ENCODE measurements around the gene OR7A5. TPM values are rescaled to one million over a fixed set of nuclear protein-coding genes. Genes with fewer than 3 reads are reported as not detected.
"Not testable (repeated sequence)": the region's sequence is repeated elsewhere in the genome, so short reads cannot be mapped to it uniquely, and the experiment has no call there.

OR7A5 gene
- total and polyA plus RNA-seq, 8 donors, result not detected

DNA sequence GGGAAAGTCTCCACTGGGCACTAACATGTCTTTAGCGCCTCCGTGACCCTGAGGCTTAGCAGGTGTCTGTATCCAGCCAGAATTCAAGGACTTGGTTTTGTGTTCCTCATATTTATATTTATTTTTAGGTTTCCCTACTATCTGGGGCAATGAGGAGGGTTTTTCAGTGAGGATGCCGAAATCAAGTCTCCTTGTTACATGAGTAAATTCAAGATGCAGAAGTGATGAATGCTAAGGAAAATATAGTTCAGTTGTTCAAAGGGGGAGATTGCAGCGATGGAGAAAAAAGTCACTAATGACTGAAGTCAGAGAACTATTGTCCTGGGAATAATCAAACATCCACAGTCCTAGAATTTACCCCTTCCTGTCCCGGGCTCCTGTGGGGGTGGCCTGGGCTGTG is 55.8 kb downstream of the OR7A5 start:
- TF ChIP-seq, protein P1, sequence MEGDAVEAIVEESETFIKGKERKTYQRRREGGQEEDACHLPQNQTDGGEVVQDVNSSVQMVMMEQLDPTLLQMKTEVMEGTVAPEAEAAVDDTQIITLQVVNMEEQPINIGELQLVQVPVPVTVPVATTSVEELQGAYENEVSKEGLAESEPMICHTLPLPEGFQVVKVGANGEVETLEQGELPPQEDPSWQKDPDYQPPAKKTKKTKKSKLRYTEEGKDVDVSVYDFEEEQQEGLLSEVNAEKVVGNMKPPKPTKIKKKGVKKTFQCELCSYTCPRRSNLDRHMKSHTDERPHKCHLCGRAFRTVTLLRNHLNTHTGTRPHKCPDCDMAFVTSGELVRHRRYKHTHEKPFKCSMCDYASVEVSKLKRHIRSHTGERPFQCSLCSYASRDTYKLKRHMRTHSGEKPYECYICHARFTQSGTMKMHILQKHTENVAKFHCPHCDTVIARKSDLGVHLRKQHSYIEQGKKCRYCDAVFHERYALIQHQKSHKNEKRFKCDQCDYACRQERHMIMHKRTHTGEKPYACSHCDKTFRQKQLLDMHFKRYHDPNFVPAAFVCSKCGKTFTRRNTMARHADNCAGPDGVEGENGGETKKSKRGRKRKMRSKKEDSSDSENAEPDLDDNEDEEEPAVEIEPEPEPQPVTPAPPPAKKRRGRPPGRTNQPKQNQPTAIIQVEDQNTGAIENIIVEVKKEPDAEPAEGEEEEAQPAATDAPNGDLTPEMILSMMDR (IDR thresholded peaks at IDR 0.05), result no peak
- Histone ChIP-seq H3K27me3 (peaks cover 0 to 86% of the 10 kb centered on the region in 2 donors), H3K36me3 (no peaks in the 10 kb centered on the region), H3K9me3 (no peaks in the 10 kb centered on the region), H3K4me3 (no peak overlapping the region), H3K4me1 (peaks cover 0 to 35% of the 10 kb centered on the region in 2 donors), H3K27ac (no peak overlapping the region)
- intact Hi-C loops (cut with DNase I), result no loop called here
- ATAC-seq (no peak), DNase-seq (no peak)

DNA sequence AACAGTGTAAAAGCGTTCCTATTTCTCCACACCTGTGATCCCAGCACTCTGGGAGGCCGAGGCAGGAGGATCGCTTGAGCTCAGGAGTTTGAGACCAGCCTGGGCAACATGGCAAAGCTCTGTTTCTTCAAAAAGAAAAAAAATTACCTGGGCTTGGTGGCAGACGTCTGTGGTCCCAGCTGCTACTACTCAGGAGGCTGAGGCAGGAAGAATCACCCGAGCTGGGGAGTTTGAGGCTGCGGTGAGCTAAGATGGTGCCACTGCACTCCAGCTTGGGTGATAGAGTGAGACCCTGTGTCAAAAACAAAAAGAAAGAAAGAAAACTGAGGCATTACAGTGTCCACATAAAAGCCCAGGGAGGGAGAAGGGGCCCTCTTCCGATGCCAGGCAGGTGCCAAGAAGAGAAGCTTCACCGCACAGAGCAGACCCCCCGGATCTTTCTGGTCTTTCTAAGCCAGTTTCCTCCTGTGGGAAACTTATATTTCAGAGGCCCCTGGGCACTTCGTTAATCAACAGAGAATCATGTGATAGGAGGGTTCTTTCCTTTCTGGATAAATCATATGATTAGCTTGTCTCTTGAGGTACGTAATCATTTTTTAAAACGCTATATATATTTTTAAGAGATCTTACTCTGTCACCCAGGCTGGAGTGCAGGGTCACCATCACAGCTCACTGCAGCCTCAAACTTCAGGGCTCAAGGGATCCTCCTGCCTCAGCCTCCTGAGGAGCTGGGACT is 56.7 kb downstream of the OR7A5 start, which contains the start of gene ADGRE2:
Gene ADGRE2, minus strand, starts transcription at position 451 of the 736 bp plus-strand sequence. CDS start 1,804 bp downstream, outside the sequence.
- H3K9me3 ChIP-seq; H3K27ac ChIP-seq; ATAC-seq; H3K36me3 ChIP-seq; intact Hi-C loops (cut with DNase I); H3K4me3 ChIP-seq; DNase-seq: not testable (repeated sequence)
- Histone ChIP-seq H3K4me1 (peaks cover 0 to 28% of the 10 kb centered on the region in 2 donors), H3K27me3 (peaks cover 0 to 85% of the 10 kb centered on the region in 2 donors)

DNA sequence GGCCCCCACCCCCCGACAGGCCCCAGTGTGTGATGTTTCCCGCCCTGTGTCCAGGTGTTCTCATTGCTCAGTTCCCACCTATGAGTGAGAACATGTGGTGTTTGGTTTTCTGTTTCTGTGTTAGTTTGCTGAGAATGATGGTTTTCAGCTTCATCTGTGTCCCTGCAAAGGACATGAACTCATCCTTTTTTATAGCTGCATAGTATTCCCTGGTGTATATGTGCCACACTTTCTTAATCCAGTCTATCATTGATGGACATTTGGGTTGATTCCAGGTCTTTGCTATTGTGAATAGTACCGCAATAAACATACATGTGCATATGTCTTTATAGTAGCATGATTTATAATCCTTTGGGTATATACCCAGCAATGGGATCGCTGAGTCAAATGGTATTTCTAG is 57.3 kb downstream of the OR7A5 start:
- H3K4me1 ChIP-seq, result peaks cover 0 to 22% of the 10 kb centered on the region in 2 donors
- H3K27ac ChIP-seq; DNase-seq; H3K4me3 ChIP-seq; ATAC-seq; intact Hi-C loops (cut with DNase I); H3K9me3 ChIP-seq: not testable (repeated sequence)
- peaks cover 0 to 11% of the 10 kb centered on the region in 2 donors for H3K36me3 ChIP-seq
- H3K27me3 ChIP-seq, result peaks cover 0 to 83% of the 10 kb centered on the region in 2 donors

Other genes starting within 250 kb of the OR7A5 start
- under 1 TPM; 0.50 to 0.84 TPM for gene ADGRE3, start 160.3 kb downstream of the OR7A5 start, total RNA-seq
- gene ADGRE3, start 160.3 kb downstream of the OR7A5 start, polyA plus RNA-seq (ENCODE audit: insufficient read length in 6 of 6), result under 1 TPM in 4 of 6 donors, not detected in 2; 0.13 to 0.24 (median 0.15) TPM
- gene ZNF333, start 145.1 kb downstream of the OR7A5 start, total RNA-seq, result 10 to 100 TPM; 11.7 to 16.4 TPM
- 10 to 100 TPM; 29.6 to 38.7 (median 36.7) TPM for gene ZNF333, start 145.1 kb downstream of the OR7A5 start, polyA plus RNA-seq (ENCODE audit: insufficient read length in 6 of 6)
- 10 to 100 TPM in 1 of 2 donors, 1 to 10 TPM in 1; 4.7 to 32.0 TPM for gene ADGRE2, start 56.6 kb downstream of the OR7A5 start, total RNA-seq
- under 1 TPM; 0.35 to 0.89 (median 0.56) TPM for gene ADGRE2, start 56.6 kb downstream of the OR7A5 start, polyA plus RNA-seq (ENCODE audit: insufficient read length in 6 of 6)
- gene OR7C1, start within 50 bp of the OR7A5 start, total RNA-seq, result under 1 TPM in 1 of 2 donors, not detected in 1; 0.15 TPM
- under 1 TPM; 0.08 to 0.18 (median 0.12) TPM for gene OR7C1, start within 50 bp of the OR7A5 start, polyA plus RNA-seq (ENCODE audit: insufficient read length in 6 of 6)
- not detected for gene OR7A10, start 13.7 kb upstream of the OR7A5 start, total RNA-seq
- gene OR7A10, start 13.7 kb upstream of the OR7A5 start, polyA plus RNA-seq (ENCODE audit: insufficient read length in 6 of 6), result not detected
- not detected for gene OR7A17, start 50.9 kb upstream of the OR7A5 start, total RNA-seq
- gene OR7A17, start 50.9 kb upstream of the OR7A5 start, polyA plus RNA-seq (ENCODE audit: insufficient read length in 6 of 6), result under 1 TPM in 4 of 6 donors, not detected in 2; 0.06 to 0.10 (median 0.07) TPM
- not detected for gene OR7C2, start 106.3 kb upstream of the OR7A5 start, total RNA-seq
- not detected for gene OR7C2, start 106.3 kb upstream of the OR7A5 start, polyA plus RNA-seq (ENCODE audit: insufficient read length in 6 of 6)
- not detected for gene SLC1A6, start 144.7 kb upstream of the OR7A5 start, total RNA-seq
- gene SLC1A6, start 144.7 kb upstream of the OR7A5 start, polyA plus RNA-seq (ENCODE audit: insufficient read length in 6 of 6), result under 1 TPM; 0.09 to 0.31 (median 0.17) TPM
- gene CASP14, start 214.3 kb upstream of the OR7A5 start, total RNA-seq, result not detected
- gene CASP14, start 214.3 kb upstream of the OR7A5 start, polyA plus RNA-seq (ENCODE audit: insufficient read length in 6 of 6), result under 1 TPM in 2 of 6 donors, not detected in 4; 0.10 to 0.11 TPM
- gene OR1I1, start 247.0 kb upstream of the OR7A5 start, total RNA-seq, result not detected
- gene OR1I1, start 247.0 kb upstream of the OR7A5 start, polyA plus RNA-seq (ENCODE audit: insufficient read length in 6 of 6), result under 1 TPM; 0.07 to 0.14 (median 0.09) TPM